Measurements from ENCODE around the gene RTP4.

RTP4 gene, protein sequence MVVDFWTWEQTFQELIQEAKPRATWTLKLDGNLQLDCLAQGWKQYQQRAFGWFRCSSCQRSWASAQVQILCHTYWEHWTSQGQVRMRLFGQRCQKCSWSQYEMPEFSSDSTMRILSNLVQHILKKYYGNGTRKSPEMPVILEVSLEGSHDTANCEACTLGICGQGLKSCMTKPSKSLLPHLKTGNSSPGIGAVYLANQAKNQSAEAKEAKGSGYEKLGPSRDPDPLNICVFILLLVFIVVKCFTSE

DNA sequence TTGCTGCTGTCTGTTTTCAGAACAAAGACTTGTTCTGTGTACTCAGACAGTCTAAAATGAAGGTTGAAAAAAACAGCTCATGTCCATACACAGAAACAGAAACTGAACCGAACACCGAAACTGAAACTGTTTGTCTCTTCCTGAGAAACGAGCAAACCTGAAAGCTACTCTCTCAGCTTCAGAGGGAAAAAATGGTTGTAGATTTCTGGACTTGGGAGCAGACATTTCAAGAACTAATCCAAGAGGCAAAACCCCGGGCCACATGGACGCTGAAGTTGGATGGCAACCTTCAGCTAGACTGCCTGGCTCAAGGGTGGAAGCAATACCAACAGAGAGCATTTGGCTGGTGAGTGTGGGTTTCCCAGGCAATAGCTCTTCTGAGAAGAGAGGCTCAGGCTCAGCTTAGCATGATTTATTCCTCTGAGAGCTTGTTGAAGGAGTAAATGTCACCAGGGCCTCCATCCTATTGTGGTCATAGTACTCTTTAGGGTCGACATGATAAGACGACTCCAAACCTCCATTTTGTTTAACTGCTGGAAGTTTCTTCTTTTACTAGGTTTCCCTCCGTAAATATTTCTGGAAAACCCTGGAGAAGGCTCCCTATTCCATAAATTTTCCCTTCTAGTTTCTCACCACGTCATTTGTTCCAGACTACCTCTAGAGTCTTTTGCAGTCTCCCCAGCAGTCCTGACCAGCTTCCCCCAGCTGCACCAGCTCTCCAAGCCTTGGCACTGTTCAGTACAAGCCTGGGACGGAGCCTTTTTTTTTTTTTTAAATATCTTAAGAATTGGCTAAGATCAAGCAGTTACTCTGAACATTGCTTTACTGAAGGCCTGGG lies at the start of gene RTP4:
TSS of gene RTP4 (plus strand) at position 135 of the 838 bp plus-strand sequence. CDS start at position 192, 57 bp downstream.
- Mint-ChIP-seq H3K27me3 (no peaks in the 10 kb centered on the region), H3K27ac (peak within 1 kb of the TSS; percentile 99), H3K4me3 (peak within 1 kb of the TSS; percentile 97), H3K9me3 (ENCODE audit: low read depth) (peaks cover 11% of the 10 kb centered on the region), H3K36me3 (peaks cover 40% of the 10 kb centered on the region), H3K4me1 (ENCODE audit: low read depth) (peaks cover 33% of the 10 kb centered on the region)

DNA sequence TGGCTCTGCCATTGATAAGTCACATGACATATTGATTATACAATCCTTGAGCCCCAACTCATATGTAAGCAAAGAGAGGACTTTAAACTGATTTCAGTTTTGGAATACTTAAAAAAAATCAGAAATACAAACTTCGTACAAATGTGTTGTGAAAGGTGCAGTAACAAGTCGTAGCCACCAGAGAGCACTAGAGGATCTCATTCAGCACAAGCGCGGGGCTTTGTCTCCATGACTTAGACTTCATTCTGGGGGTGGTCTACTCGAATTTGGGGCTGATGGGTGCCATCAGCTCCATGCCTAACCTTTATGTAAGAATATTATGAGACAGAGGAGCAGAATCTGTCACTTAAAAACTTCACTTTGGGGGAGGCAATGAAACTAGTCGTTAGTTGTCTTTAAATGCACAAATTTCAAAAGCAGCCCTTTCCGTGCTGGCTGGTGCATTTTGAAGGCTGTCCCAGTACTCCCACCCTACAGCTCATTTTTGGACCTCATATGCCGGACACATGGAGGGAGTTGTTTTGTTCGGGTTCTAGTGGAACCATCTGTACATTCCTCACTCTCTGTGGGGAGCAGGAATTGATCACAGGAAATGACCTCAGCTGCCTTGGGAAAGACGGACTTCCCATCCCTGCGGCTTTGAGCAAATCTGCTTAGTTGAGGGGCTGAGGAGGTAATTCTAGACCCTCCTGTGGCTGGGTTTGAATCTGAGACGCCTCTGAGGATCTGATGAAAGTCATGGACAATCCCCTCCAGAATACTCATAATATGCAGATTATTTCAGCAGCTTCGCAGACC lies 49.2 kb upstream of the RTP4 start:
- Mint-ChIP-seq H3K4me1 (ENCODE audit: low read depth) (peaks cover 10% of the 10 kb centered on the region), H3K27me3 (peaks cover 31% of the 10 kb centered on the region), H3K4me3 (peak overlapping the region; percentile 25), H3K27ac (no peak overlapping the region), H3K9me3 (ENCODE audit: low read depth) (no peaks in the 10 kb centered on the region), H3K36me3 (no peaks in the 10 kb centered on the region)

DNA sequence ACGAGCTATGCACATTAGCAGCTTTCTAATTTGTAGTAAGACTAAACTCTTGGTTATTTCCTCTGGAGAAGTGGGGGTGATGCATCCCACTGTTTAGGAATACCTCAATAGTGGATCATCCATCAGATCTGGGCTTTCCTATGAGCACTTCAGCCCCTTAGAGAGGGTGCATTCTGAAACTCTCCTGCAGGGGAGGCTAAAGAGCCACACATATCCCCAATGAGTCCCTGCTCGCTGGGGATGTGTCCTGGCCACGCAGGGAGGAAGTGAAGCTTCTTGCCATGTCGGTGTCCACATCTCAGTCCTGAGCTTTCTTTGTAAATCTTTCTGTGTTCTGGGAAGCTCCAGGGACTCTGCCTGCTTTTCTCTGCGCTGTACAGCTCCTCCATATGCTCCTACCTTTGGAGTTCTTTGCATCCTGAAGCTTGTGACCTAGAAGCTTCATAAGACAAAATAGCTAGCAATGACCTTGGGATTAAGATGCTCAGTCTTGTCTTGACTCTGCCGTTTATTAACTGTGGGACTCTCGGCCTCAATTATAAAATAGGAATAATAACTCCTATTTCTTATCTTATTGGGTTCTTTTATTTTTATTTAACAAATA lies 48.4 kb upstream of the RTP4 start:
- H3K4me1 Mint-ChIP-seq (ENCODE audit: low read depth), result peaks cover 10% of the 10 kb centered on the region
- H3K27me3 Mint-ChIP-seq, result peaks cover 30% of the 10 kb centered on the region
- H3K27ac Mint-ChIP-seq, result no peak overlapping the region
- no peak overlapping the region for H3K4me3 Mint-ChIP-seq
- H3K9me3 Mint-ChIP-seq (ENCODE audit: low read depth), result no peaks in the 10 kb centered on the region
- H3K36me3 Mint-ChIP-seq, result no peaks in the 10 kb centered on the region

DNA sequence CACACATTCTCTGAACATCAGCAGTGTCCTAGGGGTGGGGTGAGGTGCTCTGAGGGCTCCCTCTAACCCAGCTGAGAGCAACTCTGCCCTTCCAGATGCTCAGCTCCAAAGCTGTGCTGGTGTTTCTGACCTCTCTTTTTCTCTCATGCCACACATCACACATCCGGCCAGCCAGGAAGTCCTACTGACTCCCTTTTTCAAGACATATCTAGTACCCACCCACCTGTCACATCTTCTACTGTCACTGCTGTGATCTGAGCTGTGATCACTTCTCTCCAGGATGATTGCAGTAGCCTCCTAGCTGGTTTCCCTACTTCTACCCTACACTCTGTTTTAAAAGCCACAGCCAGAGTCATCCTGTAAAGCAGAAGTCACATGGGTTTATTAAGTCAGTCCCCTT lies 46.4 kb upstream of the RTP4 start:
- H3K27ac Mint-ChIP-seq, result no peak overlapping the region
- no peak overlapping the region for H3K4me3 Mint-ChIP-seq
- H3K9me3 Mint-ChIP-seq (ENCODE audit: low read depth), result no peaks in the 10 kb centered on the region
- H3K4me1 Mint-ChIP-seq (ENCODE audit: low read depth), result peaks cover 10% of the 10 kb centered on the region
- H3K36me3 Mint-ChIP-seq, result no peaks in the 10 kb centered on the region
- H3K27me3 Mint-ChIP-seq, result peaks cover 22% of the 10 kb centered on the region

DNA sequence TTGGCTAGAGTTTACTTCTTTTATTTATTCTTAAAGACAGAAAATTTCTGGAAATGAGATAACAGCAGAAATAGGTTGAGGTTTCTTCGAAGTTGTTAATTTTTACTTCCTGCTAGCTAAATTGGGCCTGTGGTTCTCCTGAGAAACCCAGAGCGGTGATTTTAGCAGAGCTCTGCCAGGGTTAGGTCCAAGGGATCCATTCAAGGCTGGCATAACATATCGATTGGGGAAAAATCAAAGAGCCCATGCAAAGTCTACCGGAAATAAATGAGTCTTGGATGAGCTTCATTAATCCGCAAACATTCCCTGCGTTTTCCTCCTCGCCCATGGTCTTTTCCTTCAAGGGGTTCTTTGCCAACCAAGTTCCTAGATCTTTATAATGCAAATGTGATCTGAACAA lies 45.9 kb upstream of the RTP4 start:
- H3K9me3 Mint-ChIP-seq (ENCODE audit: low read depth), result no peaks in the 10 kb centered on the region
- peaks cover 17% of the 10 kb centered on the region for H3K27me3 Mint-ChIP-seq
- H3K4me1 Mint-ChIP-seq (ENCODE audit: low read depth), result peaks cover 10% of the 10 kb centered on the region
- no peaks in the 10 kb centered on the region for H3K36me3 Mint-ChIP-seq
- no peak overlapping the region for H3K27ac Mint-ChIP-seq
- no peak overlapping the region for H3K4me3 Mint-ChIP-seq

DNA sequence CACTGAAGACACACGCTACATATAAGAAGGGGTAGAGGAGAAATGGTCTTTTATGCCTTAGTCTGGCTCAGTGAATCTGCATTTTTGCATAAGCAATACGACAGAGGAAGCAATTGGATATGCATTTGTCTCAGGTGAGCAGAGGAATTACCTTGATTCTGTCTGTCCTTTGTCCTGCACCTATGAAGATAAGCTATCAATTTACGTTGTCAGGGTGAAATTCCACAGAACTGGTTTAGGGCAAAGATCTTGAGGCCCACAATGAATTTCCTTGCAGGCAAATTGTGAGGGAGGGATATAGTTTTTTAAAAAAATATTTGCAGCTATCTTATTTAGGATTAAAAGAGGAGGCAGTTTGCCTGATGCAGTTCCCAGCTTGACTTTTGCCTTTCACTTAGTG lies 45.1 kb upstream of the RTP4 start:
- H3K4me1 Mint-ChIP-seq (ENCODE audit: low read depth), result peaks cover 10% of the 10 kb centered on the region
- no peaks in the 10 kb centered on the region for H3K9me3 Mint-ChIP-seq (ENCODE audit: low read depth)
- H3K27me3 Mint-ChIP-seq, result peaks cover 14% of the 10 kb centered on the region
- H3K4me3 Mint-ChIP-seq, result no peak overlapping the region
- H3K36me3 Mint-ChIP-seq, result no peaks in the 10 kb centered on the region
- no peak overlapping the region for H3K27ac Mint-ChIP-seq

DNA sequence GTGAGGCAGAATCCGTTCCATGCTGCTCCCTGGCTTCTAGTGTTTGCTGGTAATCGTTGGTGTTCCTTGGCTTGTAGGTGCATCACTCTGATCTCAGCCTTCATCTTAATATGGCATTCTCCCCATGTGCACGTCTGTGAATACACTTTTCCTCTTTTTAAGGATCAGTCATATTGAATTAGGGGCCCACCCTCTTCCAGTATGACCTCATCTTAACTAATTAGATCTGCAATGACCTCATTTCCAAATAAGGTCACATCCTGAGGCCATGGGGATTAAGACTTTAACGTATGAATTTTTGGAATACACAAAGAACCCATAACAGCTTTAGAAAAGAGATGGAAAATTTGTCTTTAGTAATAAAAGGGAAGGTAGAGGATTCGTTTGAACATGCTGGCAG lies 42.6 kb upstream of the RTP4 start:
- H3K9me3 Mint-ChIP-seq (ENCODE audit: low read depth), result no peaks in the 10 kb centered on the region
- peaks cover 5% of the 10 kb centered on the region for H3K27me3 Mint-ChIP-seq
- no peaks in the 10 kb centered on the region for H3K4me1 Mint-ChIP-seq (ENCODE audit: low read depth)
- H3K4me3 Mint-ChIP-seq, result no peak overlapping the region
- no peak overlapping the region for H3K27ac Mint-ChIP-seq
- no peaks in the 10 kb centered on the region for H3K36me3 Mint-ChIP-seq

DNA sequence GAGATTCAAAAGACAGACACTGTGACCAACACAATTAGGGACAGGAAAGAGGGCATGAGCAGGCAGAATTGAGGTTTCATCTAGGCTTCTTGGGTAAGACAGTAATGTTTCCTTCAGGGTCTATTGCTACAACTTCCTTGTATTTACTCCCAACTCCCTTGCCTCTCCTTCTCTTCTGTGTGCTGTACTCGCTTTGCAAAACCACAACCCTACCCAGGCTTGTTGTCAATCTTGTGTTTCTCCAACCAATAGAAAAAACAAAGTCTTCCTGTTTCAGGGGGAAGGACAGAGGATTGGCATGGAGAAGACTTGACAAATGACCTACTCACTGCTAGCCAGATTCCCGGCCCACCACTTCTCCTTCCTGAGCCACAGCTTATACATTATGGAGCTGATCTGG lies 40.3 kb upstream of the RTP4 start:
- no peaks in the 10 kb centered on the region for H3K9me3 Mint-ChIP-seq (ENCODE audit: low read depth)
- H3K27me3 Mint-ChIP-seq, result no peaks in the 10 kb centered on the region
- H3K36me3 Mint-ChIP-seq, result no peaks in the 10 kb centered on the region
- no peak overlapping the region for H3K4me3 Mint-ChIP-seq
- no peaks in the 10 kb centered on the region for H3K4me1 Mint-ChIP-seq (ENCODE audit: low read depth)
- no peak overlapping the region for H3K27ac Mint-ChIP-seq

DNA sequence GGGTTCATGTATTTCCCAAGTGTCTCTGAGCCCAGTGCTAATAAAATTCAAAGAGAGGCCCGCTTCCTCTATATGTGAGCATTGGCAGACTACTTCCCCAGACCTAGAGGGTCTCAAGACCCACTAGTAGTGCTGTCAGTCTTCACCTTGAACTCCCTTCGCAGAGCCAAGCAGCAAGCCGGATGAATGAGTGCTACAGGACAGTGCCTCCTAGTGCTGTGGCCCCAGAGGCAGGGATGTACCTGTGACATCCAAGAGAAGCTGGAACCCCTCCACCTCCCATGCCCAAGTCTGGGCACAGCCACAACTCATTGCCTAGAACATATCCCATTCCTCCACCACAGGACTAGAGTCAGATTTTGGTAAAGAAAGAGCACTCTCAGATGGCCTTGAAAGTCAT lies 39.5 kb upstream of the RTP4 start:
- Mint-ChIP-seq H3K4me3 (no peak overlapping the region), H3K27me3 (no peaks in the 10 kb centered on the region), H3K9me3 (ENCODE audit: low read depth) (no peaks in the 10 kb centered on the region), H3K36me3 (no peaks in the 10 kb centered on the region), H3K27ac (no peak overlapping the region), H3K4me1 (ENCODE audit: low read depth) (no peaks in the 10 kb centered on the region)

DNA sequence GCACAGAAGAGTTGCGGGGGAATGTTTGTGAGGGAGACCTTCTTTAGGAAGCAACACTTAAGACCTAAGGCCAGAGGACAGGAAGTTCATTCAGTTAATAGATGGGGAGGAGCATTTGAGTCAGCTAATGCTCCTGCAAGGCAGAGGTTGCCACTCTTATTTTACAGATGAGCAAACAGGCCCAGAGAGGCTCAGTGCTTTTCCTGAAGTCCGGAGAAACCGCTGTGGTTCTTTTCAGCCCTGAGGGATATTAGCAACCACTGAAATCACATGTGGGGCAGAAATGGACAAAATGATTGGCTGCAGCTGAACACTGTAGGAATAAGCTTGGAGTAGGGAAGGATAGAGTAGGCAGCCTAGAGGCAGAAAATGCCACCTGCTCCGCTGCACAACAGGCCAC lies 33.3 kb upstream of the RTP4 start:
- no peaks in the 10 kb centered on the region for H3K4me1 Mint-ChIP-seq (ENCODE audit: low read depth)
- no peak overlapping the region for H3K27ac Mint-ChIP-seq
- no peak overlapping the region for H3K4me3 Mint-ChIP-seq
- H3K9me3 Mint-ChIP-seq (ENCODE audit: low read depth), result no peaks in the 10 kb centered on the region
- H3K36me3 Mint-ChIP-seq, result no peaks in the 10 kb centered on the region
- H3K27me3 Mint-ChIP-seq, result peaks cover 7% of the 10 kb centered on the region

DNA sequence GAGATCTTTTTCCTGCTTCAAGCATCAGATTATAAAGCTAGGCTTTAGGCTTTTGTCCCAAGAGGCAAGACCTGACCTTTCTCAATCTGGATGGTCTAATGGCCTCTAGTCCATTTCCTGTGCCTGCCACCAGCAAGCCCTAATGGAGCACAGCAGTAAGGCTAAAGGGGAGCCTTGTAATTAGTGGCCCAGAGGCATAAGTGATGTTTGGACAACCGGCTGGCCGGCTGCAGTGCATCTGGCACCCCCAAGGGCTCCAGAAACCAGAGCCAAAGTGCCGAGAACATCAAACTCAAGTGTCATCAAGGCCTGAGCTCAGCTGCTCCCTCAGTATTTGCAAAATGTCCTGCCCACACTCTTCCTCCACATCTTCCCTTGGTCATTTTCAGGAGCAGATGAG lies 31.9 kb upstream of the RTP4 start:
- Mint-ChIP-seq H3K36me3 (no peaks in the 10 kb centered on the region), H3K4me3 (no peak overlapping the region), H3K9me3 (ENCODE audit: low read depth) (no peaks in the 10 kb centered on the region), H3K4me1 (ENCODE audit: low read depth) (no peaks in the 10 kb centered on the region), H3K27ac (no peak overlapping the region), H3K27me3 (peaks cover 10% of the 10 kb centered on the region)

DNA sequence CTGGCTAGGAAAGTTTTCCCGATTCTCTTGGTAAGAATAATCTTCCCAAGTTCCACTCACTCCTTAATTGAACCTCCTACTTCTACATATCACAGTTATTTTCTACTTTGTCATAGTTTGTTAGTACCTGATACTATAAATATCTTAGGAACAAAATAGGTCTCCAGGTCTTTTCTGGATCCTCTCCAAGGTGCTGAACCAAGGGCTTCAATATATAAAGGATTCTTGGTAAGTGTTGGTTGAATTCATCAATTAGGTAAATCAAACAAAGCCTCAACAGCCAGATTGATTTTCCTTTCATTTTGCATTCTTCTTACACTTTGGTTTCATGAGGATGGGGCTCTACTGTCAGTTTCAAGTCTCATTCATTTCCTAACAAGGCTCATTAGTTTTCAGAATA lies 27.6 kb upstream of the RTP4 start:
- Mint-ChIP-seq H3K36me3 (no peaks in the 10 kb centered on the region), H3K27me3 (peaks cover 10% of the 10 kb centered on the region), H3K4me3 (no peak overlapping the region), H3K27ac (no peak overlapping the region), H3K9me3 (ENCODE audit: low read depth) (no peaks in the 10 kb centered on the region), H3K4me1 (ENCODE audit: low read depth) (no peaks in the 10 kb centered on the region)

DNA sequence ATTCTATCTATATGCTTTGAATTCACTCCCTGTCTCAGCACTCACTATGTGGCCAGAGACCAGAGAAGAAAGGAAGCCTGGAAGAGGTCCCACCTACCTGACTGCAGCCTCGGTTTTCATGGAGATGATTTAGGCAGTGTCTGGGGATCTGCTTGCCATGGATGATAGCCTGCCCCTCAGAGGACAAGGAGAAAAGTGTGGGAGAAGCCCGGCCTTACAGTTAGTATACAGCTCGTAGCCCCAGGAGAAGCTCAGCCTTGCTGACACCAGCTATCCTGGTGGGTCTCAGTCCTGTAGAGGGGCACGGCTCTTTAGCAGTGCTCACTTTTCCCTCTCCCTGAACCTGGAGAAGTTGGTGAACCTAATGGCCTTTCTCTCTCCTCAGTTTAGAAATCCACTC lies 25.9 kb upstream of the RTP4 start:
- Mint-ChIP-seq H3K27ac (no peak overlapping the region), H3K36me3 (no peaks in the 10 kb centered on the region), H3K4me1 (ENCODE audit: low read depth) (no peaks in the 10 kb centered on the region), H3K9me3 (ENCODE audit: low read depth) (no peaks in the 10 kb centered on the region), H3K27me3 (peaks cover 8% of the 10 kb centered on the region), H3K4me3 (no peak overlapping the region)

DNA sequence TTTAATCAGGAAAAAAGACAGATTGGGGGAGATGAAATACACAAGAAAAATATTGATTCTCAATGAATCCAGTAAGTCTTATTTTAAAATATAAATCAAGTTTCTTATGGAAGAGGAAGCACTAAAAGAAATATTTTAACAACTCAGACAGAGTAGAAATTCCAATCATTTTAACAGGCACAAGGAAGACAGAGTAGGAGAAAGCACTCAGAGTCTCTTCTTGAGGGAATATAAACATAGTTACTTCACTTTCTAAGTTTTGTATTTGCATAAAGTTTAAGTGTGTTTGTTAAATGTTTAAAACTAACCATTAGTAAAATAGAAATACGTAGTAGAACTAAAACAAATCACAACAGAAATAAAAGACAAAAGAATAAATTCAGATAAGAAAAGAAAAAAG lies 24.5 kb upstream of the RTP4 start:
- Mint-ChIP-seq H3K27me3 (peaks cover 6% of the 10 kb centered on the region), H3K9me3 (ENCODE audit: low read depth) (no peaks in the 10 kb centered on the region), H3K36me3 (no peaks in the 10 kb centered on the region), H3K27ac (no peak overlapping the region), H3K4me3 (no peak overlapping the region), H3K4me1 (ENCODE audit: low read depth) (no peaks in the 10 kb centered on the region)
